ENCODE results near the gene AFAP1.

AFAP1 gene

GRCh38 chr4:7892212-7893019 lies 47.2 kb downstream of the AFAP1 start:
- no peak for DNase-seq (ENCODE audit: low read depth)

- DNase-seq (ENCODE audit: low read depth): no peak
Observed at GRCh38 chr4:7890635-7891393, 48.8 kb downstream of the AFAP1 start.

GRCh38 chr4:7887436-7887835 lies 52.2 kb downstream of the AFAP1 start:
- DNase-seq (ENCODE audit: low read depth): no peak

DNA sequence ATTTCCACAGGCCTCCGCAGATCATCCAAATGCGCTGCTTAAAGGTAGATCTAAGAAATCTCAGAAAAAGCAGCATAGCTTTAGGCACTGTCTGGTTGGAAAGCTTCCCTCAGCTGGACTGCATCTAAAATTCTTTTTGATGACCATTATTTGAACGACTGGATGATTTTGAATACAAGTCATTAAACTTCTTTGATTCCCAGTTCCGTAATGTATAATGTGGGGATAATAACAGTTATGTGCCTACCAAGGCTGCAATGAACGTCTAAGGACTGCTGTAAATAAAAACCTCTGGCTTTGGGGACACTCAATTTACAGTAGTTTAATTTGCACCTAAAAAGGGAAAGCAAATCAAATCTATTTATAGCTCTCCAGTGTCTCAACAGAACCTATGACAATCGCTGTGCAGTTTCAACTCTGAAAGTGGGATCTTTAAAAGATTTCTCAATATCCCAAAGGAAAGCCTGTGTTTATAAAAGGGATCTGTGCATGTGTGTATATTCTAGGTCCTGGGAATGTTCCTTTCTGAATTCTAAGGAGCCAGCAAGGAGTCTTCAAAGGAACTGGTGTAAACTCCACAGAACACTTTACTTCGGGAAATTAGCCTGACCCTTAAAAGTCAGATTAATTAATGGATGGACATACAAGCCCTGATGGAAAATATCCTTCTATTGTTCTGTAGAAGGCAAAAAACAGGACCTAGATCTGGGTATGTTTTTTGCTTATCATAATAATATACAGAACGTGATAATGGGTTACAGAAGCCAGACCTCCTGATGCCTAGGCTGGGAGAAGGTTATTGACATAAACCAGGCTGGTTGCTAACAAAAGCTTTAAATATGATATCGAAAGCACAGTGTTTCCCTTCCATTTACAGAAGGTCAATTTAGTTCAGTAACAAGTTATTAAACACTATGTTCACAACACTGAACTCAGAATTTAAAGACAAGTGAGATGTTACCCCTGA lies 53.4 kb downstream of the AFAP1 start:
- no peak for DNase-seq (ENCODE audit: low read depth)

DNA sequence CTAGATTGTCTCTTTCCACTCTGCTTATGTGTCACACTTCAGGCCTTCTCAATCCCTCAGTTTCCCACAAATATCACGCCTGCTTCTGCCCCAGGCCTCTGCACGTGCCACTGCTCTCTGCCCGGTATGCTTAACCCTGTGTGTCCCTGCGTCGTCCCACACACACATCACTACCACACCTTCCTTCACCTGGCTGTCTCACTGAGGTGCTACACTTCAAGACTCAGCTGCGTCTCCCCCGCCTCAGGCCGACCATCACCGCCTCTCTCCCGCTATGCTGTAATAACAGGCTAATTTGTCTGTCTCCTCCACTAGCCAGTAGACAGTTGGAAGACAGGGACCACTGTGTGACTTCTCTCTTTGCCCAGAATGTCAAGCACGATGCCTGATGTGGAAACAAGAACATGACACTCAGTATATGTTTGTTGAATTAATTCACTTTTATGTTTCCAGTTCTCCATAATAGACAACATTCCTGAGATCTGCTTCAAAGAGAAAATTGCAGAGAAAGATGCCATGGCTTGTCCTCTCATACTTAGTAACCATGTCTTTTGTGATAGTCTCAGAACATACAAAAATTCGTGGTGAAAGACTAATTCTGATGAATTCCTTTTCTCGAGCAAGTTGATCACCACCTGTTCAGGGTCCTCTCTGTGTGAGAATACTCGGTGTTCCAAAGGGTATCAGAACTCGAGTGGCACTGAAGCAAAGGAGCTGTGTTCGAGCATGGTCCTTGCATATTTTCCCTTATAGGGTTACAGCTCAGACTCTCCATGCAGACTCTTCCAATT lies 54.2 kb downstream of the AFAP1 start:
- DNase-seq (ENCODE audit: low read depth): no peak

DNA sequence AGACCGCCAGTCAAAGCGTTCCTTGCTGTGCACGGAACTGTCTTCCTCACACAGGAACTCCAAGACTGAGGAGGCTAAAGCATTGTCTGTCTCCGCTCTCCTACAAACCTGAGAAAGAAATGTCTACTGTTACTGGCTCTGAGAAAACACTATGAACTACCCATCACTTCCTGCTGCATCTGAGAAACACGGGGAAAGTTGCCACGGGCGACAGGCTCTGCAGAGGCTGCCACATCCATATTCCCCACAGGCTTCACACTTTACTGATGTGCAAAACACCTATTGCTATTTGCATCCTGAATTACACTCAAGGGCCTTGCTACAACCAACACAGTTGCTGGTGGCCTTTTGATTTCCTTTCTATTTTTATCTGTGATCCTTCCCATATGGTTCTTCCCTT lies 59.0 kb downstream of the AFAP1 start:
- no peak for DNase-seq (ENCODE audit: low read depth)

DNA sequence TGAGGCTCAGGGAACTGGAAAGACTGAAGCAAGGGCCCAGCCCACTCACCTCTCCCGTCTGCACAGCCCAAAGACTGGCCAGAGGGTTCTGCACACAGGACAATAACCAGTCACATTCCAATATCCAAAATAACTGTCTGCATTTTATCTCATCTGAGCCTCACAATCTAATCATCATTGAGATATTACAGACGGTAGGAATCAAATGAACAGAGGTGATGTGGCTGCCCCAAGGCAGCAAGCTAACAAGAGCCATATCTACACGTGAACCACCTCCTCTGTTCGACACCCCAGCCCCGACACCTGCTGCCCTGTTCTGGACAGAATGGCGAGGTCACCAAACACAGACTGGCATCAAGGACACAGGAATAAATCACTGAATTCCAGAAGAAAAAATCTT lies 60.5 kb downstream of the AFAP1 start:
- no peak for DNase-seq (ENCODE audit: low read depth)

- DNase-seq (ENCODE audit: low read depth): no peak
Observed at GRCh38 chr4:7878323-7878722, 61.3 kb downstream of the AFAP1 start.

DNA sequence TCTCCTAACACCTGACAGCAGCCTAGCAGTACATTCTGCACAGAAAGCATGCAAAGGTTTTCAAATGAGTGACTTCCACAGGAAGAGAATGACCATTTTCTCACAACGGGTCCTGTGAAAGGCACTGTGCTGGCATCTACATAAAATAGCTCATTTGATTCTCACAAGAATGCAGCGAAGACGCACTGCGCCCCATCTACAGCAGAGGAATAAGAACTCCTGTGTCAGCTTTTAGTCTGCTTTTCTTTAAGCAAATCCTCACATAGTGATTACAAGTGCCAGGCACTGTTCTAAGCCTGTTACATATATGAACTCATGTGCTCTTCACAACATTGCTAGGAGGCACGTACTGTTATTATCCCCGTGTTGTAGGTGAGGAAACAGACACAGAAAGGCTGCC lies 62.5 kb downstream of the AFAP1 start:
- DNase-seq (ENCODE audit: low read depth): no peak

DNA sequence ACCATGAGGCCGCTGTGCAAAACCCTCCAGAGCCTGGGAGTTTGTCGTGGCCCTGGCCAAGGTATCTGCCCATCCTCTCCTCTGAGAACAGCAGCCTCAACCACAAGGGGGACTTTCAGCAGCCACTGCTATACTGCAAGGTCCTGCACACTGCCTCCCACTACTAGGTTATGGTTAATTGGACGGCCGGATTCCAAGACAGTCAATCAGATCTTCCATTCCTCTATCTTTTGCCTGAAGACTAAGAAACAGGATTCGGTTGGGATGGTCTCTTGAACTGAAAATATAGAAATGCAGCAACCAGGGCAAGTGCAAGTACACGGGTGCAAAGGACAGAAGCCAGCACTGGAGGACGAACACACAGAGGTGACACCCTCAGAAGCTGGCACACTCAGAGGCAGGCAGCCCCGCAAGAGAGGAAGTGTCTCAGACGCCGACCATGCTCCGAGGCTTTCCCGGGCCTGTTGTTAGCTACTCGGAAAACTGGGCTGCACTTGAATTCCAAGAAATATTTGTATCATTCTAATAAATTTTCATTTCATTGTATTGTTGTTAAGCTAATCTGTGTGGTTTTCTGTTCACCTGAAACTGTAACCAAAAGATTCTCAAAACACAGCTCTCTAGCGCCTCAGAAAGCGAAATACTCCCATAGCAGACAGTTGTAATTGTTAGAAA lies 63.3 kb downstream of the AFAP1 start:
- DNase-seq (ENCODE audit: low read depth): peak; percentile 44

GRCh38 chr4:7874838-7875237 lies 64.8 kb downstream of the AFAP1 start:
- DNase-seq (ENCODE audit: low read depth): no peak

DNA sequence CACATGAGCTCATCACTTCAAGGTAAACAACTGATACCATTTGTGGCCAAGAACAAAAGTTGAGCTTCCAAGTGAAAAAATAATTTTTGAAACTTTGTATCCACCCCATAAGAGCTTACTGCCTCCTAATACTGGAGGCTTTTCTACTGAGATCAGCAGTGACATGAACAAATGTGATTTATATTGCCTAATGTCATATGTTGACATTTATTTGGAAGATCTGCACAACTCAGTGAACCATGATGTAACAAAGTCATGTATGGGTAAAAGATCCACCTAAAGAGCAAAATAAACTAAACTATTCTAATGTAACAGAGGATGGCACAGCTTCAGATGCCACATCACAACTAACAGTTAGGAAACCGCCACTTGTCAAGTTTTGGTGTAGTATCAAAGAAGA lies 65.8 kb downstream of the AFAP1 start:
- DNase-seq (ENCODE audit: low read depth): no peak

DNA sequence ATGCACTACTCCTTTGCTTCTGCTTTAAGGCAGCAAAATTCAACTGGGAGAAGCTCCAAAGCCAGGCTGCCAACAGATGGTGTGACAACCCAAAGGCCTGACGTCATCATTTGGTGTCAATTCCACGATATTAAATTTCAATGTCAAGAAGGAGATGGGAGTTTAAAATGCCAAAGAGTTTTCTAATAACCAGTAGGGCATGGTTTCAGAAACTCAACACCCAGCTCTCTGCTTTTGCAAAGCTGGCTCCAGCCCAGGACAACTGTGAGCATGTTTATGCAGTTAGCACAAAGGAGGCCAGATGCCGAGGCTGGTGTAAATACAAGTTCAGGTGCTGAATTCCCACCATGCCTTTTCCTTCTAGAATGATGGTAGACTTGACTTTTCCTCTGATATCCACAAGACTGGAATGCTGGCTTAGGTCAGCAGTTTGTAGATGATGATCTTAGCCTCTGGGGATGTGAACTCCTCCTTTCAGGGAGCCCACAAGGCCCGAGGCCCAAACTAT lies 67.3 kb downstream of the AFAP1 start:
- DNase-seq (ENCODE audit: low read depth): no peak

DNA sequence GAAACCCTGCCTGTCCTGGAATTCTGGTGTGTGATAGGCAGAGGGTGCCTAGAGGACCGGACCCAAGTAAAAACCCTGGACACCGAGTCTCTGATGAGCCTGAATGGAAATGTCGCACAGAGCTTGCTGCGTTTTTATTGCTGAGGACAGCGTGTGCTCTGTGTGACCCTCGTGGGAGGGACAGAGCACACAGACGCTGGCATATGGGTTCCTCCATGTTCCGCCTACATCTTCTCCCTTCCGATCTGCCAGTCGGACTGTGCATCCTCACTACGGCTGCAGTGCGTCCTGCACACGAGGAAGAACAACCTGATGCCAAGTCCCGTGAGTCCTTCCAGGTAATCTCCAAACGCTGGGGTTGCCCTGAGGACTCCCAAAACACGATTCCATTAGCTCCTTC lies 68.3 kb downstream of the AFAP1 start:
- DNase-seq (ENCODE audit: low read depth): no peak

DNA sequence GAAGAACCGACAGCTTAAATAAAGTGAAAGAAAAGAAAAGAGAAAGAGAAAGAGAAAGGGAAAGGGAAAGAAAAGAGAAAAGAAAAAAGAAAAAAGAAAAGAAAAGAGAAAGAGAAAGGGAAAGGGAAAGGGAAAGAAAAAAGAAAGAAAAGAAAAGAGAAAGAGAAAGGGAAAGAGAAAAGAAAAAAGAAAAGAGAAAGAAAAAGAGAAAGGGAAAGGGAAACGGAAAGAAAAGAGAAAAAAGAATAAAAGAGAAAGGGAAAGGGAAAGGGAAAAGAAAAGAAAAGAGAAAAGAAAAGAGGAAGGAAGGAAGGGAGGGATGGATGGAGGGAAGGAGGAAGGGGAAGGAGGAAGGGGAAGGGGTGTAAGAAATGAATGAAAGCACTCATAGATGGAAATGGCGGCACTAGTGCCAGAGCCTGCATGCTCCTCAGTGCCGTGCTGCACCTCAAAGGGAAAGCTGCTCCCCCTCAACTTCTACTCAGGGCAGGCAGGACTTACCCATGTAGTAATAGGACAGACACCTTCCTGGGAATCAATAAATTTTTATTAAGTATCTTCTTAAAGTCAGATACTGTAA lies 70.7 kb downstream of the AFAP1 start:
- no peak for DNase-seq (ENCODE audit: low read depth)

DNA sequence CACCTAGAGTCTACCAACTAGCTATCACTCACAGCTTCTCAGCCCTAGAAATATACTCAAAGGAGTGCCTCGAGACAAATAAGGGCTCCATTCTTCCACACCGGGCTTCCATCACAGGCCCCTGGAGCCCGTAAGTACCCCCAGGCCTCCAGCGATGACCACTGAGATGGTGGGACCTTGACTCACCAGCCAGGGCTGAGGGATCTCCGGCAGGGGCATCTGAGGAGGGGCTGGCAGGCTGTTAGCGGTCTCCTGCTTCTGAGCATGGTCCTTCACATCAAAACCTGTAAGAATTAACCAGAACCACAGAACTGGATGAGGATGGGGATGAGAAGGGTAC lies 71.3 kb downstream of the AFAP1 start:
- no peak for DNase-seq (ENCODE audit: low read depth)

DNA sequence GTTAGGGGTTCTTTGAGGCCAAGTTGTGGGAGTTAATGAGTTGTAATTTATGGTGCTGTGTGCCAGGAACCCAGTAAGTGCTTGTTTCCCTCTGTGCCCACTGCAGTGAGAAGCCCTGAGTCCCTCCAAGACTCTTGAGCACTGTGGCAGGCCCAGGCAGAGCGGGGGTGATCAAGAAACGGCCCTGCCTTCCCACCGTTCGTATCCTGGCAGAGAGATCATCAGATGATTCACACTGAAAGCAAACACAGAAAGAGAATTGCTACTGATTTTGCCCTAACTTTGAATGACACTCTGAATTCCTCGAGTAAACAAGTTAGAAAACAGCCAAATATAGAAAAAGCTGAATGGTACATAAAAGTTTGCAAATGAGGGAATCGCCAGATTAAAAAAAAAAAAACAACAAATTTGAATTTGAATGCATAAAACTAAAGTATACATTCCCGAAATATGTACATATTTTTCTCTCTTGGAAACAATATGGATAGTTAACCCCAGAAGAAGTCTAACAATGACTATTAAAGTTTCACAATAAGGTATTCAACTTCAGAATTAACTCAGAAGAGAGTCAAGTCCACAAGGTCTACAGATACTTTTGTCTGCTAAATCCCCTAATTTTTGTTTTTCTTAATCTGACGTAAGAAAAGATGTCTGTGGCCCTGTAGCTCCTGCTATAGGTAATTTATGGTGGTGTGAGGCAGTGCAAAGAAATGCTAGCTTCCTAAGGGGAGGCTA lies 71.8 kb downstream of the AFAP1 start:
- no peak for DNase-seq (ENCODE audit: low read depth)

DNA sequence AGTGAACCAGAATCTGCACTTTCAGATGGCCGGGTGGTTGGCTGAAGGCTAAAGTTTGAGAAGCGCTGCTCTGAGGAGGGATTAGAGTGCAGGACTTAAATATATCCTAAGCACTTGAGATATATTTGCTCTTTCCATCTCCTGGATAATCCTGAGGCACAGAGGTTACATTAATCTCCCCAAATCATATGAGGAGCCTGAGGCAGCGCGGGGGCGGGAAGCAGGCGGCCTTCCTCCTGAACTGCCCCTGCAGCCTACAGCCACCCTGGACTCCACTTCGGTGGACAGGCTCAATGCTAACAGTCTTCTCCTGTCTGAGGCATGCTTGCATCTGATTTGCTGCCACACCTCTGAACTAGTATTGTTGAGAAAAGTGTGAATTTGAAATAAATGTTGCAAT lies 72.5 kb downstream of the AFAP1 start:
- DNase-seq (ENCODE audit: low read depth): no peak

DNA sequence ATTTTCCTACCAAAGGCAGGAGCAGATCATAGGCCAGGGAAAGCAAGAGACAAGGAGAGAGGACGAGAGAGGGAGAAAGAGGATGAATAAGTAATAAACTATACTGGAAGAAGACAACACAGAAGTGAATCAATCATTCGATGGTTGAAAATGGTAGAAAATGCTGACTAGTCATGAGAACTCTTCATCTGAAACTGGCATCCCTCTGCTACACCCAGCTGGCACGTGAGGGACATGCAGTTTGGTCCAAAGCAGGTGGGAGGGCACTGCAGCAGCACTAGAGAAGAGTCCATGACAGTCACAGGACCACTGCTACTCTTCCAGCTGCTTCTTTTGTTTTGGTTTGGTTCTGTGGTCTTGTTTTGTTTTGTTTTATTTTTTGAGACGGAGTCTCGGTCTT lies 74.1 kb downstream of the AFAP1 start:
- DNase-seq (ENCODE audit: low read depth): no peak

DNA sequence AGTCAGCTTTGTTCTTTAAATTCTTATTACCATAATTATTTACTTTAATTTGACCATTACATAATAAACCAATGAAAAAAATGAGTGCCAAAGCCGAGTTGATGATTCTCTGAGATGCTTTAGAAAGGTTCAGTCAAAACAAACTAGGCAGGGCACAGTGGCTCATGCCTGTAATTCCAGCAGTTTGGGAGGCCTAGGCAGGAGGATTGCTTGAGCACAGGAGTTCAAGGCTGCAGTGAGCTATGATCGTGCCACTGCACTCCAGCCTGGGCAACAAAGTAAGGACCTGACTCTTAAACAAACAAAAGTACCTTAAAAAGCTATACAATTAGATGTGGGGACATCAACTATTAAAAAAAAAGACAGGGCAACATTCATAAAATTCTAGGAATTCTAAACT lies 75.0 kb downstream of the AFAP1 start:
- DNase-seq (ENCODE audit: low read depth): no peak
